Astrocyte (in vitro differentiated cells and primary cell): ENCODE results near the gene UBQLN1.

ENCODE experiments used
- EZH2 ChIP-seq: IDR thresholded peaks from 2 replicates; pipeline ENCODE4 v1.6.1; 2012; ENCODE audit warnings: mild to moderate bottlenecking, low read length, inconsistent platforms; ENCODE audit not compliant: insufficient read depth
- TF ChIP-seq, protein P1 (sequence below): IDR thresholded peaks from 2 replicates; pipeline ENCODE4 v1.5.1; 2011; ENCODE audit warnings: low read depth, mild to moderate bottlenecking, inconsistent platforms, low read length, moderate library complexity; ENCODE audit not compliant: insufficient read depth

DNA sequence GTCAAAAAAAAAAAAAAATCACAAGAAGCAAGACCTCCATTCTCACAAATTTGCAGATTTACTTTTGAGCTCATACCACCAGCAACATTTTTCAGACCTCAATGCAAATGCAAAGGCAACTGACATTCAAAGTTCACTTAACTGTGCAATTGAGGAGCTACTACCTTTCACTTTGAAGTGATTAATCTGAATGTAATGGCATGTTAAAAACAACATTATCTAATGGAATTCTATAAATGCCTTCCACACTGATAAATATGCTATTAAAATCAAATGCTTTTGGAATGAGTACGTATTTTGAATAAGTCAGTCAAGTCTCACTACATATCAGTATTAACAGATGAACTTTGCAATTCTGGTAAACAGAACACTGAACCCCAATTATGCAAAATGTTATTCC is 32.3 kb downstream of the UBQLN1 start:
- TF ChIP-seq, protein P1, sequence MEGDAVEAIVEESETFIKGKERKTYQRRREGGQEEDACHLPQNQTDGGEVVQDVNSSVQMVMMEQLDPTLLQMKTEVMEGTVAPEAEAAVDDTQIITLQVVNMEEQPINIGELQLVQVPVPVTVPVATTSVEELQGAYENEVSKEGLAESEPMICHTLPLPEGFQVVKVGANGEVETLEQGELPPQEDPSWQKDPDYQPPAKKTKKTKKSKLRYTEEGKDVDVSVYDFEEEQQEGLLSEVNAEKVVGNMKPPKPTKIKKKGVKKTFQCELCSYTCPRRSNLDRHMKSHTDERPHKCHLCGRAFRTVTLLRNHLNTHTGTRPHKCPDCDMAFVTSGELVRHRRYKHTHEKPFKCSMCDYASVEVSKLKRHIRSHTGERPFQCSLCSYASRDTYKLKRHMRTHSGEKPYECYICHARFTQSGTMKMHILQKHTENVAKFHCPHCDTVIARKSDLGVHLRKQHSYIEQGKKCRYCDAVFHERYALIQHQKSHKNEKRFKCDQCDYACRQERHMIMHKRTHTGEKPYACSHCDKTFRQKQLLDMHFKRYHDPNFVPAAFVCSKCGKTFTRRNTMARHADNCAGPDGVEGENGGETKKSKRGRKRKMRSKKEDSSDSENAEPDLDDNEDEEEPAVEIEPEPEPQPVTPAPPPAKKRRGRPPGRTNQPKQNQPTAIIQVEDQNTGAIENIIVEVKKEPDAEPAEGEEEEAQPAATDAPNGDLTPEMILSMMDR = no peak
- no peak for TF ChIP-seq EZH2
